Measurements from ENCODE around the gene PPT1. TPM values are rescaled to one million over a fixed set of nuclear protein-coding genes. Genes with fewer than 3 reads are reported as not detected.

PPT1 gene
- total and polyA plus RNA-seq, 2 of the 8 experiments (the other 6 are each of a cell fraction or from before 2014, with no cell fraction given) = 77.1 to 150 TPM

- no peaks in the 10 kb centered on the region for H3K79me1 ChIP-seq (ENCODE audit: low read depth, low read length)
- H3K56ac ChIP-seq (replicated peaks; ENCODE audit: insufficient read length, low read depth, low read length) = no peak overlapping the region
- peaks cover 0 to 2% (median 0%) of the 10 kb centered on the region in 4 experiments; a peak in 1 of 7 replicates for H3K27me3 ChIP-seq (replicated peaks in 1 of 4; ENCODE audit: control insufficient read depth in 3 of 4, extremely low read depth in 1 of 4, insufficient read depth in 3 of 4, low read length in 3 of 4)
- no peak overlapping the region for H2BK20ac ChIP-seq (ENCODE audit: low read length)
- no peak overlapping the region for H3K14ac ChIP-seq (ENCODE audit: insufficient read length)
- no peak overlapping the region for H2BK5ac ChIP-seq (ENCODE audit: low read depth, low read length)
- no peak overlapping the region for H2BK120ac ChIP-seq (replicated peaks; ENCODE audit: low read depth, low read length)
- no peak overlapping the region for H3K18ac ChIP-seq (ENCODE audit: extremely low read depth, low read length)
- no peaks in the 10 kb centered on the region for H3K9me3 ChIP-seq (ENCODE audit: insufficient read depth in 2 of 2, low read depth in 1 of 2, low read length in 1 of 2)
- no peak overlapping the region for H3K27ac ChIP-seq (ENCODE audit: low read depth, low read length)
- H4K20me1 ChIP-seq (replicated peaks in 1 of 2; ENCODE audit: control insufficient read depth in 1 of 2, insufficient read depth in 2 of 2, low read length in 2 of 2) = no peaks in the 10 kb centered on the region
- FAIRE-seq (no peak), DNase-seq (ENCODE audit: low read depth in 1 of 2, low spot score in 2 of 2) (no peak)
- POLR2A ChIA-PET (ENCODE audit: partially characterized antibody) = interaction anchor here (0.6 kb wide), 1 partner anchor 44 kb away, joined by 3 read pairs; no protein-coding TSS in a partner anchor
- H3K4ac ChIP-seq (replicated peaks; ENCODE audit: insufficient read length, low read depth, low read length) = no peak overlapping the region
- no peaks in the 10 kb centered on the region for H3K36me3 ChIP-seq (ENCODE audit: control insufficient read depth in 2 of 4, insufficient read depth in 4 of 4, low read length in 3 of 4)
- no peaks in the 10 kb centered on the region for H3K79me2 ChIP-seq (ENCODE audit: control insufficient read depth in 1 of 2, insufficient read depth in 2 of 2, low read length in 2 of 2)
- no peak overlapping the region for H2AK5ac ChIP-seq (ENCODE audit: low read depth, low read length)
- no peak overlapping the region for H4K91ac ChIP-seq (replicated peaks; ENCODE audit: insufficient read length, low read length)
- no peak overlapping the region for H3K4me3 ChIP-seq (ENCODE audit: extremely low read depth in 1 of 4, insufficient read depth in 2 of 4, low read depth in 3 of 4, low read length in 4 of 4)
- 75% methylated on average over 4 of the region's 4 CpGs; no CpG with 5 or more reads in 1 of the 2 experiments for WGBS, 2 experiments (ENCODE audit: extremely low coverage in 1 of 2, insufficient coverage in 1 of 2, insufficient read length in 1 of 2, insufficient replicate concordance in 2 of 2, low coverage in 1 of 2, low lambda C conversion rate in 2 of 2, missing lambda C conversion rate in 1 of 2)
- no peak overlapping the region for H3K4me2 ChIP-seq (ENCODE audit: insufficient read depth in 1 of 2, low read depth in 2 of 2, low read length in 2 of 2)
- CTCF ChIA-PET (ENCODE audit: partially characterized antibody) = interaction anchor here (1.3 to 2.6 kb wide), 2 partner anchors 9 to 103 kb away, joined by 4 to 16 read pairs; no protein-coding TSS in a partner anchor
- H3K23ac ChIP-seq (ENCODE audit: insufficient read length) = no peak overlapping the region
- no peak overlapping the region for H4K5ac ChIP-seq (ENCODE audit: insufficient read length, low read depth, low read length)
- no peak overlapping the region for H2BK15ac ChIP-seq (ENCODE audit: low read length)
- H2BK12ac ChIP-seq (ENCODE audit: low read depth, low read length) = no peak overlapping the region
- H3K4me1 ChIP-seq (replicated peaks in 1 of 4; ENCODE audit: control insufficient read depth in 3 of 4, insufficient read depth in 4 of 4, low read length in 3 of 4) = no peaks in the 10 kb centered on the region; a peak in 1 of 7 replicates
- H3K23me2 ChIP-seq (ENCODE audit: low read depth, low read length) = no peaks in the 10 kb centered on the region
- H2AFZ ChIP-seq (ENCODE audit: low read length) = no peak overlapping the region
- no peak overlapping the region for H4K8ac ChIP-seq (ENCODE audit: extremely low read depth, insufficient read depth, low read length)
- H3K9ac ChIP-seq (replicated peaks in 1 of 4; ENCODE audit: extremely low read depth in 1 of 4, low read depth in 3 of 4, low read length in 3 of 4) = no peak overlapping the region
- TF ChIP-seq KDM1A (IDR thresholded peaks at IDR 0.05; ENCODE audit: borderline replicate concordance, low read length) = no peak
- TF ChIP-seq MAFK (IDR thresholded peaks at IDR 0.05; ENCODE audit: low read depth, low read length) = no peak
- no peak for TF ChIP-seq SP2 (IDR thresholded peaks at IDR 0.05; ENCODE audit: low read length)
- TF ChIP-seq JUN (IDR thresholded peaks at IDR 0.05; ENCODE audit: low read depth, low read length) = no peak
- no peak for TF ChIP-seq CHD1 (IDR thresholded peaks at IDR 0.05; ENCODE audit: low read depth, low read length)
- no peak for TF ChIP-seq SIRT6 (IDR thresholded peaks at IDR 0.05; ENCODE audit: low read length)
- no peak for TF ChIP-seq RNF2 (IDR thresholded peaks at IDR 0.05; ENCODE audit: borderline replicate concordance, low read depth, low read length, missing control alignments, poor library complexity, severe bottlenecking)
- TF ChIP-seq NRF1 (IDR thresholded peaks at IDR 0.05; ENCODE audit: low read depth, low read length) = no peak
- TF ChIP-seq CTCF (IDR thresholded peaks at IDR 0.05; ENCODE audit: control extremely low read depth in 1 of 3, insufficient read depth in 1 of 3, low read depth in 1 of 3, low read length in 3 of 3) = no peak
- no peak for TF ChIP-seq EGR1 (IDR thresholded peaks at IDR 0.05; ENCODE audit: borderline replicate concordance, low read depth, low read length)
- TF ChIP-seq, protein P1, sequence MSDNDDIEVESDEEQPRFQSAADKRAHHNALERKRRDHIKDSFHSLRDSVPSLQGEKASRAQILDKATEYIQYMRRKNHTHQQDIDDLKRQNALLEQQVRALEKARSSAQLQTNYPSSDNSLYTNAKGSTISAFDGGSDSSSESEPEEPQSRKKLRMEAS (IDR thresholded peaks at IDR 0.05) = no peak
Measured at GRCh38 chr1:40023379-40023944, 73.6 kb downstream of the PPT1 start.

Data from H1 (cell line).